Measurements from ENCODE around the gene LMX1A. TPM values are rescaled to one million over a fixed set of nuclear protein-coding genes. Genes with fewer than 3 reads are reported as not detected.

The LMX1A gene
- total RNA-seq, 1 donor from 2014 or later, result not detected

GRCh38 chr1:165395901-165396300, 39.4 kb upstream of the LMX1A start:
- H3K9me3 ChIP-seq, result no peaks in the 10 kb centered on the region
- intact Hi-C loops (cut with DNase I), result loop anchor here (10.0 kb wide), 1 partner anchor 519 kb away; no protein-coding TSS in a partner anchor
- no peaks in the 10 kb centered on the region for H3K36me3 ChIP-seq

GRCh38 chr1:165395478-165395877, 39.0 kb upstream of the LMX1A start:
- Histone ChIP-seq H3K27me3 (no peaks in the 10 kb centered on the region), H3K27ac (no peak overlapping the region), H3K4me1 (peaks cover 7% of the 10 kb centered on the region), H3K36me3 (no peaks in the 10 kb centered on the region), H3K4me3 (no peak overlapping the region), H3K9me3 (no peaks in the 10 kb centered on the region)
- DNase-seq (ENCODE audit: extremely low spot score in 2 of 2), result no peak
- TF ChIP-seq CTCF (IDR thresholded peaks at IDR 0.05) (no peak), POLR2A (IDR thresholded peaks at IDR 0.05) (no peak), POLR2AphosphoS5 (IDR thresholded peaks at IDR 0.05; ENCODE audit: insufficient read depth in 1 of 2, low read depth in 1 of 2) (no peak)
- intact Hi-C loops (cut with DNase I), result loop anchor here (10.0 kb wide), 1 partner anchor 519 kb away; no protein-coding TSS in a partner anchor

More at GRCh38 chr1:165395901-165396300, 39.4 kb upstream of the LMX1A start:
- no peak overlapping the region for H3K4me3 ChIP-seq
- TF ChIP-seq POLR2A (IDR thresholded peaks at IDR 0.05) (no peak), CTCF (IDR thresholded peaks at IDR 0.05) (no peak), POLR2AphosphoS5 (IDR thresholded peaks at IDR 0.05; ENCODE audit: insufficient read depth in 1 of 2, low read depth in 1 of 2) (no peak)
- DNase-seq (ENCODE audit: extremely low spot score in 2 of 2), result no peak
- no peaks in the 10 kb centered on the region for H3K27me3 ChIP-seq
- H3K27ac ChIP-seq, result no peak overlapping the region
- H3K4me1 ChIP-seq, result peaks cover 7% of the 10 kb centered on the region

- Histone ChIP-seq H3K27me3 (no peaks in the 10 kb centered on the region), H3K4me3 (peak overlapping the region in 1 of 2 donors; percentile 16), H3K9me3 (no peaks in the 10 kb centered on the region), H3K27ac (peak overlapping the region; percentile 46), H3K4me1 (peaks cover 7% of the 10 kb centered on the region), H3K36me3 (no peaks in the 10 kb centered on the region)
- peak in 1 of 2 donors; percentile 91 for DNase-seq (ENCODE audit: extremely low spot score in 2 of 2)
- TF ChIP-seq POLR2A (IDR thresholded peaks at IDR 0.05) (no peak), POLR2AphosphoS5 (IDR thresholded peaks at IDR 0.05; ENCODE audit: insufficient read depth in 1 of 2, low read depth in 1 of 2) (peak in 1 of 2 donors; percentile 60), CTCF (IDR thresholded peaks at IDR 0.05) (peak; percentile 77 to 94 (median 86))
- intact Hi-C loops (cut with DNase I), result loop anchor here (5.0 to 10.0 kb wide), 2 partner anchors 199 to 522 kb away; no protein-coding TSS in a partner anchor
These were observed 36.4 kb upstream of the LMX1A start for GRCh38 chr1:165392634-165393571.

GRCh38 chr1:165389609-165390008, 33.1 kb upstream of the LMX1A start:
- Histone ChIP-seq H3K4me1 (peaks cover 7% of the 10 kb centered on the region), H3K9me3 (no peaks in the 10 kb centered on the region), H3K27ac (no peak overlapping the region), H3K4me3 (no peak overlapping the region), H3K27me3 (no peaks in the 10 kb centered on the region), H3K36me3 (no peaks in the 10 kb centered on the region)
- intact Hi-C loops (cut with DNase I), result loop anchor here (5.0 to 10.0 kb wide), 2 partner anchors 203 to 525 kb away; no protein-coding TSS in a partner anchor
- DNase-seq (ENCODE audit: extremely low spot score in 2 of 2), result no peak
- TF ChIP-seq POLR2A (IDR thresholded peaks at IDR 0.05) (no peak), POLR2AphosphoS5 (IDR thresholded peaks at IDR 0.05; ENCODE audit: insufficient read depth in 1 of 2, low read depth in 1 of 2) (no peak), CTCF (IDR thresholded peaks at IDR 0.05) (no peak)
